T47D (cell line): ENCODE data around the gene PHLDB2.

Experiments
- DNase-seq, 2 experiments: peaks; one replicate each; pipeline versions ENCODE4 v3.0.0 to v3.0.0-alpha.2; 2011 to 2012; ENCODE audit warnings: low read depth in 1 of 2, low spot score in 1 of 2
- JUND ChIP-seq: IDR thresholded peaks from 2 replicates; pipeline ENCODE4 v1.6.1; 2012; ENCODE audit warnings: low read depth
- in situ Hi-C: cut with HindIII; loops from 2 replicates; pipeline ENCODE4 v1.10.0; 2016; ENCODE audit warnings: low sequenced_read_pairs, low pct_unique_long_range_greater_than_20kb

PHLDB2 gene

GRCh38 chr3:111924283-111924682 lies 65.2 kb downstream of the PHLDB2 start:
- DNase-seq: peak in 1 of 2 experiments; percentile 13
- in situ Hi-C loops: no loop called here
- TF ChIP-seq JUND: no peak

GRCh38 chr3:111926266-111926676 lies 67.2 kb downstream of the PHLDB2 start:
- in situ Hi-C loops: no loop called here
- peak in 1 of 2 experiments; percentile 2 for DNase-seq
- no peak for TF ChIP-seq JUND

GRCh38 chr3:111928613-111929012 lies 69.5 kb downstream of the PHLDB2 start:
- TF ChIP-seq JUND: no peak
- no peak for DNase-seq
- in situ Hi-C loops: no loop called here

GRCh38 chr3:111929484-111929883 lies 70.4 kb downstream of the PHLDB2 start:
- in situ Hi-C loops: no loop called here
- TF ChIP-seq JUND: no peak
- no peak for DNase-seq

GRCh38 chr3:111932946-111933345 lies 73.9 kb downstream of the PHLDB2 start:
- no peak for DNase-seq
- no peak for TF ChIP-seq JUND
- in situ Hi-C loops: no loop called here

GRCh38 chr3:111936191-111936841 lies 77.3 kb downstream of the PHLDB2 start:
- no peak for DNase-seq
- in situ Hi-C loops: no loop called here
- no peak for TF ChIP-seq JUND

GRCh38 chr3:111936967-111937366 lies 77.9 kb downstream of the PHLDB2 start:
- no peak for TF ChIP-seq JUND
- no peak for DNase-seq
- in situ Hi-C loops: no loop called here

GRCh38 chr3:111937871-111938270 lies 78.8 kb downstream of the PHLDB2 start:
- in situ Hi-C loops: no loop called here
- DNase-seq: no peak

GRCh38 chr3:111939873-111940272 lies 80.8 kb downstream of the PHLDB2 start:
- in situ Hi-C loops: no loop called here
- DNase-seq: no peak
- no peak for TF ChIP-seq JUND

More at GRCh38 chr3:111937871-111938270, 78.8 kb downstream of the PHLDB2 start:
- TF ChIP-seq JUND: no peak

- in situ Hi-C loops: no loop called here
- no peak for DNase-seq
- TF ChIP-seq JUND: no peak
These were observed 84.5 kb downstream of the PHLDB2 start for GRCh38 chr3:111943533-111943932.

- TF ChIP-seq JUND: no peak
- in situ Hi-C loops: no loop called here
- no peak for DNase-seq
These were observed 85.3 kb downstream of the PHLDB2 start for GRCh38 chr3:111944372-111944771.

GRCh38 chr3:111947231-111947630 lies 88.2 kb downstream of the PHLDB2 start:
- in situ Hi-C loops: no loop called here
- no peak for DNase-seq

GRCh38 chr3:111948786-111949185 lies 89.7 kb downstream of the PHLDB2 start:
- no peak for DNase-seq
- in situ Hi-C loops: no loop called here
- TF ChIP-seq JUND: no peak

More at GRCh38 chr3:111947231-111947630, 88.2 kb downstream of the PHLDB2 start:
- TF ChIP-seq JUND: no peak

- TF ChIP-seq JUND: no peak
- in situ Hi-C loops: no loop called here
These were observed 90.6 kb downstream of the PHLDB2 start for GRCh38 chr3:111949712-111950111.

GRCh38 chr3:111951032-111951431 lies 92.0 kb downstream of the PHLDB2 start:
- TF ChIP-seq JUND: no peak
- in situ Hi-C loops: no loop called here
- DNase-seq: no peak

More at GRCh38 chr3:111949712-111950111, 90.6 kb downstream of the PHLDB2 start:
- DNase-seq: no peak
